ENCODE data around the gene PRKCQ.

DNA sequence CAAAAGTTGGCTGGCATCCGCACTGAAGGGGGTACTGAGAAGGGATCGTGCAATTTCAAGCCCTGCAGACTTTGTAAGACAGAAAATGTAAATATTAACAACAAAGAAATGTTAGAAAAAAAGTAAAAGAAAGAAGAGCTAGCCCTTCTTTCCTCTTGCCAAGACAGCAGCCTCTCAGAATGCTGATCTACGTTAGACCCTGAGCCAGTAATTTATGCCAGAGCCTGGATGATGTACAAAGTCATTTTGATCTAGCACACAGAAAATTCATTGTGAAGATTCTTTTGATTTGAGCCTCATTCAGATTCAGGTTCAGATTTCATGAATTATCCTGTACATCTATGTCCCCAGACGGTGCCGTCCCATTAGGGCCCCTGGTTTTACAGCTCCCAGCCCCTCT is 105.2 kb downstream of the PRKCQ start:
- TF ChIP-seq, protein P1, sequence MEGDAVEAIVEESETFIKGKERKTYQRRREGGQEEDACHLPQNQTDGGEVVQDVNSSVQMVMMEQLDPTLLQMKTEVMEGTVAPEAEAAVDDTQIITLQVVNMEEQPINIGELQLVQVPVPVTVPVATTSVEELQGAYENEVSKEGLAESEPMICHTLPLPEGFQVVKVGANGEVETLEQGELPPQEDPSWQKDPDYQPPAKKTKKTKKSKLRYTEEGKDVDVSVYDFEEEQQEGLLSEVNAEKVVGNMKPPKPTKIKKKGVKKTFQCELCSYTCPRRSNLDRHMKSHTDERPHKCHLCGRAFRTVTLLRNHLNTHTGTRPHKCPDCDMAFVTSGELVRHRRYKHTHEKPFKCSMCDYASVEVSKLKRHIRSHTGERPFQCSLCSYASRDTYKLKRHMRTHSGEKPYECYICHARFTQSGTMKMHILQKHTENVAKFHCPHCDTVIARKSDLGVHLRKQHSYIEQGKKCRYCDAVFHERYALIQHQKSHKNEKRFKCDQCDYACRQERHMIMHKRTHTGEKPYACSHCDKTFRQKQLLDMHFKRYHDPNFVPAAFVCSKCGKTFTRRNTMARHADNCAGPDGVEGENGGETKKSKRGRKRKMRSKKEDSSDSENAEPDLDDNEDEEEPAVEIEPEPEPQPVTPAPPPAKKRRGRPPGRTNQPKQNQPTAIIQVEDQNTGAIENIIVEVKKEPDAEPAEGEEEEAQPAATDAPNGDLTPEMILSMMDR (IDR thresholded peaks at IDR 0.05; ENCODE audit: low read depth, low read length), result no peak
- no peak for TF ChIP-seq POLR2A (IDR thresholded peaks at IDR 0.05; ENCODE audit: extremely low read depth, insufficient read length)
